Measurements from ENCODE around the gene PSMA6. TPM values are rescaled to one million over a fixed set of nuclear protein-coding genes. Genes with fewer than 3 reads are reported as not detected.

The PSMA6 gene
- total and polyA plus RNA-seq, 2 of the 13 experiments (the other 11 are each of a cell fraction or from before 2014, with no cell fraction given): 525 to 1,109 TPM

DNA sequence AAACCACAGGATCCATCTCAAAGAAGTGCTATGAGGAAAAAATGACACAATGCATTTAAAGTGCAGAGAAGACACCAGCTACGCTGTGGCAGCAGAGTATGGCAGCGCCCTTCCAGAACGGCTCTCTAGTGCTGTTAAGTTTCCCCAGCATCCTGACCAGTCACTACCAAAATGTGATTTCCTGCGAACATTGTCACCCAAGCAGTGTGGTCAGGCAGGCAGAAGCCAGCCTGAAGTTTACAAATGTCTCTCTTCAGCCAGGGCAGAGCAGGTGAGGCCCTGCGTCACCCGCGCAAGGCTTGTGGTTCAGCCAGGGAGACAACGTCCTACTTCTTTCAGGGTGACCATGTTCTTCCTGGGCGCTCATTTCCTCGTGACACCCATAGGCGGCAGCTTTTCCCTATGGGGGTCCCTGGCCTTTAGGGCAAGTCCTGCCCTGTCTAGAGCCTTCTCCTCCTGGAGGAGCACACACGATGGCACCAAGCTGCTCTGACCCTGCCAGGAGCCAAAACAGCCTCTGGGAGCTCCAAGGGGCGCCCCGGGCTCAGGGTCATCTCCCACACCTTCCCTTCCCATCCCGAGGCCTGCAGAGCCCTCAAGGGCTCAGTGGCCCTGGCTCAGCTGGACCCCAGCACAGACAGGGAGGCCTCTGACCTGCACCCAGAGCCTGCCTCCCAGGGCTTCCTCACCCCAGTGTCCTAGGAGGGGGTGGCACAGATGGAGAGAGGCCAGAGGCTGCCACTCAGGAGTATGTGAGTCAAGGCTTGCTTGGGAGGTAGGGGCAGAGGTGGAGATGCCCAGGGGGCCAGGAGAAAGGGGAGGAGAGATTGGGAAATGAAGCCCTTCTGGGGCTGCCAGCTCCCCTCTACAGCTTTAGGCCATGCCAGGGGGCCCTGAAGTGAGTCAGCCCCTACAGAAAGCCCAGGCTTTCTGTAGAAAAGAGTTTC is 41.9 kb downstream of the PSMA6 start (continued):
- TF ChIP-seq, protein P1, sequence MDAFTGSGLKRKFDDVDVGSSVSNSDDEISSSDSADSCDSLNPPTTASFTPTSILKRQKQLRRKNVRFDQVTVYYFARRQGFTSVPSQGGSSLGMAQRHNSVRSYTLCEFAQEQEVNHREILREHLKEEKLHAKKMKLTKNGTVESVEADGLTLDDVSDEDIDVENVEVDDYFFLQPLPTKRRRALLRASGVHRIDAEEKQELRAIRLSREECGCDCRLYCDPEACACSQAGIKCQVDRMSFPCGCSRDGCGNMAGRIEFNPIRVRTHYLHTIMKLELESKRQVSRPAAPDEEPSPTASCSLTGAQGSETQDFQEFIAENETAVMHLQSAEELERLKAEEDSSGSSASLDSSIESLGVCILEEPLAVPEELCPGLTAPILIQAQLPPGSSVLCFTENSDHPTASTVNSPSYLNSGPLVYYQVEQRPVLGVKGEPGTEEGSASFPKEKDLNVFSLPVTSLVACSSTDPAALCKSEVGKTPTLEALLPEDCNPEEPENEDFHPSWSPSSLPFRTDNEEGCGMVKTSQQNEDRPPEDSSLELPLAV (CRISPR knock-in tag; conservative IDR thresholded peaks at IDR 0.05; ENCODE audit: low read depth): no peak
- TF ChIP-seq ZNF792 (CRISPR knock-in tag; IDR thresholded peaks at IDR 0.05) (peak; percentile 75; the same call in 1 of the 2 replicates), ZNF83 (CRISPR knock-in tag; IDR thresholded peaks at IDR 0.05; ENCODE audit: borderline replicate concordance) (0 out of 2 replicates have a peak, but pooled peaks have one; percentile 22), CHD4 (IDR thresholded peaks at IDR 0.05; ENCODE audit: borderline replicate concordance, low read length) (peak; percentile 19; the same call in 1 of the 2 replicates), HBP1 (CRISPR knock-in tag; IDR thresholded peaks at IDR 0.05; ENCODE audit: low read depth) (no peak), MTA1 (CRISPR knock-in tag; IDR thresholded peaks at IDR 0.05; ENCODE audit: borderline replicate concordance) (no peak; the same call in 1 of the 2 replicates), ATF4 (CRISPR knock-in tag; IDR thresholded peaks at IDR 0.05) (no peak), ZNF576 (CRISPR knock-in tag; IDR thresholded peaks at IDR 0.05) (peak; percentile 91), ZNF644 (CRISPR knock-in tag; IDR thresholded peaks at IDR 0.05; ENCODE audit: low read depth) (peak; percentile 83), SAP130 (CRISPR knock-in tag; IDR thresholded peaks at IDR 0.05; ENCODE audit: low read depth) (peak; percentile 76), SNAPC2 (CRISPR knock-in tag; IDR thresholded peaks at IDR 0.05) (no peak; the same call in 1 of the 2 replicates), NFKB2 (CRISPR knock-in tag; IDR thresholded peaks at IDR 0.05; ENCODE audit: borderline replicate concordance) (peak; percentile 63), SIN3B (IDR thresholded peaks at IDR 0.05; ENCODE audit: low read length) (no peak), SNAPC5 (CRISPR knock-in tag; IDR thresholded peaks at IDR 0.05; ENCODE audit: borderline replicate concordance) (no peak), MTF1 (CRISPR knock-in tag; IDR thresholded peaks at IDR 0.05) (no peak), HOXA7 (CRISPR knock-in tag; IDR thresholded peaks at IDR 0.05) (no peak)
- TF ChIP-seq, protein P2, sequence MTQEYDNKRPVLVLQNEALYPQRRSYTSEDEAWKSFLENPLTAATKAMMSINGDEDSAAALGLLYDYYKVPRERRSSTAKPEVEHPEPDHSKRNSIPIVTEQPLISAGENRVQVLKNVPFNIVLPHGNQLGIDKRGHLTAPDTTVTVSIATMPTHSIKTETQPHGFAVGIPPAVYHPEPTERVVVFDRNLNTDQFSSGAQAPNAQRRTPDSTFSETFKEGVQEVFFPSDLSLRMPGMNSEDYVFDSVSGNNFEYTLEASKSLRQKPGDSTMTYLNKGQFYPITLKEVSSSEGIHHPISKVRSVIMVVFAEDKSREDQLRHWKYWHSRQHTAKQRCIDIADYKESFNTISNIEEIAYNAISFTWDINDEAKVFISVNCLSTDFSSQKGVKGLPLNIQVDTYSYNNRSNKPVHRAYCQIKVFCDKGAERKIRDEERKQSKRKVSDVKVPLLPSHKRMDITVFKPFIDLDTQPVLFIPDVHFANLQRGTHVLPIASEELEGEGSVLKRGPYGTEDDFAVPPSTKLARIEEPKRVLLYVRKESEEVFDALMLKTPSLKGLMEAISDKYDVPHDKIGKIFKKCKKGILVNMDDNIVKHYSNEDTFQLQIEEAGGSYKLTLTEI (CRISPR knock-in tag; conservative IDR thresholded peaks at IDR 0.05): no peak
- TF ChIP-seq, protein P3, sequence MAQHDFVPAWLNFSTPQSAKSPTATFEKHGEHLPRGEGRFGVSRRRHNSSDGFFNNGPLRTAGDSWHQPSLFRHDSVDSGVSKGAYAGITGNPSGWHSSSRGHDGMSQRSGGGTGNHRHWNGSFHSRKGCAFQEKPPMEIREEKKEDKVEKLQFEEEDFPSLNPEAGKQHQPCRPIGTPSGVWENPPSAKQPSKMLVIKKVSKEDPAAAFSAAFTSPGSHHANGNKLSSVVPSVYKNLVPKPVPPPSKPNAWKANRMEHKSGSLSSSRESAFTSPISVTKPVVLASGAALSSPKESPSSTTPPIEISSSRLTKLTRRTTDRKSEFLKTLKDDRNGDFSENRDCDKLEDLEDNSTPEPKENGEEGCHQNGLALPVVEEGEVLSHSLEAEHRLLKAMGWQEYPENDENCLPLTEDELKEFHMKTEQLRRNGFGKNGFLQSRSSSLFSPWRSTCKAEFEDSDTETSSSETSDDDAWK (CRISPR knock-in tag; IDR thresholded peaks at IDR 0.05): no peak
- TF ChIP-seq, protein P4, sequence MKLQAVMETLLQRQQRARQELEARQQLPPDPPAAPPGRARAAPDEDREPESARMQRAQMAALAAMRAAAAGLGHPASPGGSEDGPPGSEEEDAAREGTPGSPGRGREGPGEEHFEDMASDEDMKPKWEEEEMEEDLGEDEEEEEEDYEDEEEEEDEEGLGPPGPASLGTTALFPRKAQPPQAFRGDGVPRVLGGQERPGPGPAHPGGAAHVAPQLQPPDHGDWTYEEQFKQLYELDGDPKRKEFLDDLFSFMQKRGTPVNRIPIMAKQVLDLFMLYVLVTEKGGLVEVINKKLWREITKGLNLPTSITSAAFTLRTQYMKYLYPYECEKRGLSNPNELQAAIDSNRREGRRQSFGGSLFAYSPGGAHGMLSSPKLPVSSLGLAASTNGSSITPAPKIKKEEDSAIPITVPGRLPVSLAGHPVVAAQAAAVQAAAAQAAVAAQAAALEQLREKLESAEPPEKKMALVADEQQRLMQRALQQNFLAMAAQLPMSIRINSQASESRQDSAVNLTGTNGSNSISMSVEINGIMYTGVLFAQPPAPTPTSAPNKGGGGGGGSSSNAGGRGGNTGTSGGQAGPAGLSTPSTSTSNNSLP (IDR thresholded peaks at IDR 0.05; ENCODE audit: low read depth, low read length): 0 out of 2 replicates have a peak, but pooled peaks have one; percentile 20
